K562 (cell line): ENCODE measurements around the gene MKNK1. TPM values are rescaled to one million over a fixed set of nuclear protein-coding genes. Genes with fewer than 3 reads are reported as not detected.
A peak's percentile ranks its signal among the peaks of the same experiment; 100 is the strongest.

Experiments
- ATAC-seq: fragments of 200-7000 bp; cut with Tn5 transposase; 3 replicates; pipeline ENCODE4 v1.9.1; 2020; ENCODE audit warnings: moderate library complexity
- BruUV-seq: library from RNA; stranded (reverse); fragments of 400-500 nt; replicated peaks from 2 replicates; lab custom pipeline; 2021; lab: Mats Ljungman, UMichigan
- CTCF ChIA-PET: fragments of 300-600 bp; formaldehyde crosslinking; extraction: SDS; loops from one replicate; lab custom pipeline; 2021; ENCODE audit warnings: low intra/inter-chr PET ratio; lab: Yijun Ruan, JAX
- POLR2A ChIA-PET: fragments of 300-600, 350-650 bp; sonication (Branson Sonifier 250); formaldehyde crosslinking; extraction: SDS; loops from one replicate; lab custom pipeline; 2021; ENCODE audit warnings: antibody characterized with exemption, inconsistent platforms; lab: Yijun Ruan, JAX
- DNase-seq, 4 experiments: peaks; one replicate each; pipeline versions ENCODE4 v3.0.0 to v3.0.0-alpha.2; 2011 to 2018; ENCODE audit warnings: low spot score in 3 of 4, mixed read lengths in 3 of 4; ENCODE audit errors: extremely low read depth in 1 of 4
- FAIRE-seq: peaks from 2 replicates; lab custom pipeline; 2011; peaks lifted over from hg19 to GRCh38; lab: Jason Lieb, UNC
- H2AFZ ChIP-seq: 2 replicates; pipeline ENCODE4 v1.6.0; 2011; ENCODE audit warnings: low read depth, low read length, control low read depth, inconsistent platforms
- H3K27ac ChIP-seq: fragments of 200-600 bp; 3 replicates; pipeline ENCODE4 v1.8.0; 2011; ENCODE audit warnings: low read depth, mild to moderate bottlenecking, control low read depth, inconsistent platforms, low read length, moderate library complexity, mixed read lengths; ENCODE audit errors: extremely low read depth
- H3K27me3 ChIP-seq, 2 experiments: fragments of 300-600 bp in 1 of 2; 2 replicates in 1 of 2; 3 replicates in 1 of 2; pipeline versions ENCODE4 v1.6.0 to v1.8.0; 2011; ENCODE audit warnings: inconsistent platforms in 2 of 2, low read length in 2 of 2, mild to moderate bottlenecking in 1 of 2, mixed read lengths in 1 of 2, moderate library complexity in 1 of 2; ENCODE audit not compliant: control insufficient read depth in 2 of 2, insufficient read depth in 2 of 2
- H3K36me3 ChIP-seq: fragments of 300-600 bp; 3 replicates; pipeline ENCODE4 v1.8.0; 2011; ENCODE audit warnings: mild to moderate bottlenecking, low read length, inconsistent platforms; ENCODE audit not compliant: control insufficient read depth, insufficient read depth
- H3K4me1 ChIP-seq, 2 experiments: fragments of 200-600 bp in 1 of 2; replicated peaks in 1 of 2; 2 replicates in 1 of 2; 3 replicates in 1 of 2; pipeline versions ENCODE4 v1.5.1 to v1.8.0; 2011; ENCODE audit warnings: inconsistent platforms in 2 of 2, low read length in 2 of 2, mild to moderate bottlenecking in 1 of 2, mixed read lengths in 1 of 2, moderate library complexity in 1 of 2; ENCODE audit not compliant: control insufficient read depth in 2 of 2, insufficient read depth in 2 of 2
- H3K4me2 ChIP-seq: 2 replicates; pipeline ENCODE4 v1.6.1; 2011; ENCODE audit warnings: low read length, control low read depth, inconsistent platforms, mixed read lengths; ENCODE audit not compliant: insufficient read depth
- H3K4me3 ChIP-seq: fragments of 200-600 bp; sonication (generic), shearing (Covaris generic); 2 replicates; pipeline ENCODE4 v1.5.1; 2016; ENCODE audit warnings: control low read depth, inconsistent platforms
- H3K79me2 ChIP-seq: fragments of 200-600 bp; 3 replicates; pipeline ENCODE4 v1.8.0; 2011; ENCODE audit warnings: low read length, inconsistent platforms; ENCODE audit not compliant: control insufficient read depth, insufficient read depth
- H3K9ac ChIP-seq, 2 experiments: 2 replicates each; pipeline versions ENCODE4 v1.6.0 to v1.6.1; 2011; ENCODE audit warnings: low read depth in 2 of 2, low read length in 2 of 2, control low read depth in 1 of 2, inconsistent platforms in 1 of 2, mild to moderate bottlenecking in 1 of 2, mixed read lengths in 1 of 2; ENCODE audit not compliant: insufficient read depth in 1 of 2
- H3K9me1 ChIP-seq: one replicate; pipeline ENCODE4 v1.6.0; 2011; ENCODE audit warnings: inconsistent platforms, mild to moderate bottlenecking, low read length, moderate library complexity; ENCODE audit not compliant: control insufficient read depth, insufficient read depth
- H3K9me3 ChIP-seq: replicated peaks from 2 replicates; pipeline ENCODE4 v1.5.1; 2011; ENCODE audit warnings: low read depth, low read length, inconsistent platforms; ENCODE audit not compliant: control insufficient read depth, insufficient read depth
- H4K20me1 ChIP-seq: replicated peaks from 2 replicates; pipeline ENCODE4 v1.6.1; 2011; ENCODE audit warnings: low read length, inconsistent platforms, mixed read lengths; ENCODE audit not compliant: control insufficient read depth, insufficient read depth
- MBD2 ChIP-seq: sonication (generic); IDR thresholded peaks from 2 replicates; pipeline ENCODE4 v1.6.1; 2016; ENCODE audit warnings: low read depth, borderline replicate concordance
- WGBS: fragments of 100-300 bp; shearing (Covaris generic); methylation state at CpG from one replicate; pipeline ENCODE4 v1.1.6; 2016; ENCODE audit warnings: low coverage, mixed read lengths; ENCODE audit not compliant: insufficient coverage; ENCODE audit errors: missing lambda C conversion rate; 5-methylcytosine and 5-hydroxymethylcytosine counted together
- in situ Hi-C: fragments of 300-500 bp; cut with MboI; formaldehyde crosslinking; loops from 4 replicates; pipeline ENCODE4 v1.15.0; 2018; ENCODE audit warnings: inconsistent platforms, mixed read lengths
- intact Hi-C: fragments of 100-400 bp; cut with micrococcal nuclease; formaldehyde crosslinking; loops from 2 replicates; pipeline ENCODE4 v1.14.2; 2022
- polyA plus RNA-seq, 8 experiments: library from polyadenylated mRNA; depleted of rRNA in 4 of 8; stranded (reverse) in 5 of 8; unstranded in 3 of 8; fragments of >200 nt; fragmentation: Nextera tagmentation in 2 of 8; fragmentation: Illumina TruSeq in 1 of 8; extraction: Ambion mirVana in 2 of 8; extraction: Trizol in 1 of 8; gene quantifications; 2 replicates each; pipeline versions ENCODE4 v1.2.1 to v1.2.3, GENCODE V29; 2011 to 2014; ENCODE audit warnings: inconsistent platforms in 1 of 8, missing spikeins in 1 of 8
- total RNA-seq, 7 experiments: library from RNA; depleted of rRNA in 6 of 7; stranded (reverse); fragments of >200 nt in 6 of 7; fragmentation: Illumina TruSeq in 2 of 7; extraction: Trizol in 2 of 7; gene quantifications; 2 replicates each; pipeline versions ENCODE4 v1.2.1 to v1.2.3, GENCODE V29; 2011 to 2021; ENCODE audit warnings: low replicate concordance in 1 of 7
- TF ChIP-seq, protein P1 (sequence below): sonication (generic); formaldehyde crosslinking; IDR thresholded peaks from 2 replicates; pipeline ENCODE4 v1.8.1; 2023; ENCODE audit warnings: mild to moderate bottlenecking, missing genetic modification reagents

MKNK1 gene
- total and polyA plus RNA-seq, 9 of the 15 experiments (the other 6 are each of a cell fraction or from before 2014, with no cell fraction given): 27.7 to 51.3 (median 43.7) TPM

DNA sequence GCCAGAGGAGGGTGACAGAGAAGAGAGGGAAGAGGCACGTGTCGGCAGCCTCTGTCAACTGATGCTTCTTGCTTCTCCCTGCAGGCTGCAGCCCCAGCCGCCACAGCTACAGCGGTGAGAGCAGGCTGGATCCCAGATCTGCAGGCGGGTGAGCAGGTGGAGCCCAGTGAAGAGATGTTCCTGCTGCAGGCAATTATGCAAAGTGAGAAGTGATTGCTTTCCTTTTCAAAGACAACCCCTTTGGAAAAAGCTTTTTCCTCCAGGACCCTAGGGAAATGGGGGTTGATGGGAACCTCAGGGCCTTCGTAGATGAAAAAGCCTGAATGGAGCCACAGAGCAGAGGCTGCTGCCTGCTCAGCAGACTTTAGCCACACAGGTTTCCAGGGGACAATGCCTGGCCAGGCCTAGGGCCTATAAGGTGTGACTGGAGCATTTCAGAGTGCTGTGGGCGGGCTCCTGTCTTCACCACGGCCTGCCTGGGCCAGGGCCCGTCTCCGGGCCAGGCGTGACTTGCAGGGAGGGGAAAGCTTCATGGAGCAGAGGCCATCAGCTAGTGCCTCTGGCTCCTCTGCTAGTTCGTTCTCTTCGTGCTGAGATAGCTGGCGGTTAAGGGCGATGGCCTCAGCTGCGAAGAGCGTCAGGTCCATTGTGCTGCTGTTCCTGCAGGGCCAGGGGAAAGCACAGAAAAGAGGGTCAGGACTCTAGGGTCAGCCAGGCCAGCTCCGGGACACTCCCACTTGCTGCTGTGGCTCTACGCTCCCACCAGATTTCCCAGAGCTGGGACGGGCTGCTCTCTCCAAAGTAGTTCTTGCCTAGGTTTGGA is 45.7 kb downstream of the MKNK1 start:
- DNase-seq (no peak), ATAC-seq (no peak), FAIRE-seq (no peak)
- ChIA-PET CTCF (interaction anchor here (0.7 kb wide), 1 partner anchor 61 kb away, joined by 3 read pairs; no protein-coding TSS in a partner anchor), POLR2A (interaction anchor here (1.3 to 1.6 kb wide), 2 partner anchors 16 to 18 kb away, joined by 3 to 4 read pairs; no protein-coding TSS in a partner anchor)
- in situ Hi-C loops (no loop called here), intact Hi-C loops (loop anchor here (5.0 kb wide), 2 partner anchors 64 to 164 kb away; no protein-coding TSS in a partner anchor)
- WGBS: 84% methylated on average over 20 of the region's 20 CpGs
- H3K4me2 ChIP-seq: no peak overlapping the region
- BruUV-seq: no TSS peak
- no peak overlapping the region for H3K27ac ChIP-seq
- H3K27me3 ChIP-seq: no peaks in the 10 kb centered on the region
- no peak for TF ChIP-seq MBD2
- TF ChIP-seq, protein P1, sequence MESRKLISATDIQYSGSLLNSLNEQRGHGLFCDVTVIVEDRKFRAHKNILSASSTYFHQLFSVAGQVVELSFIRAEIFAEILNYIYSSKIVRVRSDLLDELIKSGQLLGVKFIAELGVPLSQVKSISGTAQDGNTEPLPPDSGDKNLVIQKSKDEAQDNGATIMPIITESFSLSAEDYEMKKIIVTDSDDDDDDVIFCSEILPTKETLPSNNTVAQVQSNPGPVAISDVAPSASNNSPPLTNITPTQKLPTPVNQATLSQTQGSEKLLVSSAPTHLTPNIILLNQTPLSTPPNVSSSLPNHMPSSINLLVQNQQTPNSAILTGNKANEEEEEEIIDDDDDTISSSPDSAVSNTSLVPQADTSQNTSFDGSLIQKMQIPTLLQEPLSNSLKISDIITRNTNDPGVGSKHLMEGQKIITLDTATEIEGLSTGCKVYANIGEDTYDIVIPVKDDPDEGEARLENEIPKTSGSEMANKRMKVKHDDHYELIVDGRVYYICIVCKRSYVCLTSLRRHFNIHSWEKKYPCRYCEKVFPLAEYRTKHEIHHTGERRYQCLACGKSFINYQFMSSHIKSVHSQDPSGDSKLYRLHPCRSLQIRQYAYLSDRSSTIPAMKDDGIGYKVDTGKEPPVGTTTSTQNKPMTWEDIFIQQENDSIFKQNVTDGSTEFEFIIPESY (CRISPR knock-in tag): peak; percentile 76; the same call in 1 of the 2 replicates
- no peaks in the 10 kb centered on the region; the same call in 1 of the 2 replicates for H4K20me1 ChIP-seq
- peaks cover 6% of the 10 kb centered on the region; the same call in 1 of the 3 replicates for H3K36me3 ChIP-seq
- peaks cover 6 to 17% of the 10 kb centered on the region in 2 experiments; a peak in 3 of 5 replicates for H3K4me1 ChIP-seq
- no peaks in the 10 kb centered on the region for H3K9me3 ChIP-seq
- peaks cover 3% of the 10 kb centered on the region for H3K9me1 ChIP-seq
- no peak overlapping the region for H3K4me3 ChIP-seq
- peak overlapping the region in 1 of 2 experiments; percentile 8; a peak in 1 of 4 replicates for H3K9ac ChIP-seq
- no peaks in the 10 kb centered on the region for H3K79me2 ChIP-seq
- H2AFZ ChIP-seq: no peak overlapping the region
